Uterus (tissue), 4 donors: ENCODE data around the gene GPR150. TPM values are rescaled to one million over a fixed set of nuclear protein-coding genes. Genes with fewer than 3 reads are reported as not detected.

ENCODE experiments used
- DNase-seq, 2 donors: peaks; one replicate each; pipeline ENCODE4 v3.0.0-alpha.2; 2019 to 2020
- H3K27ac ChIP-seq, 2 donors: fragments of 200-600 bp; sonication (generic); 1 replicate in 1 of 2; 2 replicates in 1 of 2; pipeline ENCODE4 v1.5.1; 2016 to 2018
- H3K27me3 ChIP-seq, 2 donors: fragments of 200-600 bp; sonication (generic); one replicate each; pipeline ENCODE4 v1.5.1; 2018 to 2019; ENCODE audit warnings: control low read depth in 1 of 2
- H3K36me3 ChIP-seq, 2 donors: fragments of 200-600 bp; sonication (generic); one replicate each; pipeline ENCODE4 v1.5.1; 2019; ENCODE audit warnings: control low read depth in 1 of 2
- H3K4me1 ChIP-seq, 2 donors: fragments of 200-600 bp; sonication (generic); one replicate each; pipeline ENCODE4 v1.5.1; 2018 to 2019; ENCODE audit warnings: control low read depth in 1 of 2
- H3K4me3 ChIP-seq, 2 donors: fragments of 200-600 bp; sonication (generic); 1 replicate in 1 of 2; 2 replicates in 1 of 2; pipeline ENCODE4 v1.5.1; 2018 to 2019; ENCODE audit warnings: mild to moderate bottlenecking in 1 of 2
- H3K9me3 ChIP-seq, 2 donors: fragments of 200-600 bp; sonication (generic); one replicate each; pipeline ENCODE4 v1.5.1; 2019; ENCODE audit warnings: control low read depth in 1 of 2
- POLR2A ChIP-seq, 2 donors: fragments of 450-650 bp; IDR thresholded peaks; one replicate each; pipeline ENCODE4 v1.6.1; 2016; ENCODE audit warnings: antibody characterized with exemption in 2 of 2, mild to moderate bottlenecking in 1 of 2, moderate library complexity in 1 of 2
- intact Hi-C: fragments of 100-400 bp; cut with DNase I; formaldehyde crosslinking; loops from one replicate; pipeline ENCODE4 v1.15.1; 2023; ENCODE audit warnings: low total_unique reads
- total RNA-seq, 4 donors: library from RNA; depleted of rRNA in 3 of 4; stranded (reverse); fragments of >200 nt in 3 of 4; gene quantifications; one replicate each; pipeline versions ENCODE4 v1.1.0 to v1.2.4, GENCODE V29; 2014 to 2023
- TF ChIP-seq, protein P1 (sequence below), 4 experiments: fragments of 200-600 bp in 2 of 4; fragments of 450-650 bp in 2 of 4; sonication (generic) in 2 of 4; IDR thresholded peaks; one replicate each; pipeline ENCODE4 v1.5.1; 2016 to 2019; ENCODE audit warnings: antibody characterized with exemption in 4 of 4, mild to moderate bottlenecking in 2 of 4, moderate library complexity in 1 of 4
- donor health status: DM: yes; HTN: yes; CAD: no.

The GPR150 gene
- total RNA-seq, 4 donors from 2014 or later = not detected

DNA sequence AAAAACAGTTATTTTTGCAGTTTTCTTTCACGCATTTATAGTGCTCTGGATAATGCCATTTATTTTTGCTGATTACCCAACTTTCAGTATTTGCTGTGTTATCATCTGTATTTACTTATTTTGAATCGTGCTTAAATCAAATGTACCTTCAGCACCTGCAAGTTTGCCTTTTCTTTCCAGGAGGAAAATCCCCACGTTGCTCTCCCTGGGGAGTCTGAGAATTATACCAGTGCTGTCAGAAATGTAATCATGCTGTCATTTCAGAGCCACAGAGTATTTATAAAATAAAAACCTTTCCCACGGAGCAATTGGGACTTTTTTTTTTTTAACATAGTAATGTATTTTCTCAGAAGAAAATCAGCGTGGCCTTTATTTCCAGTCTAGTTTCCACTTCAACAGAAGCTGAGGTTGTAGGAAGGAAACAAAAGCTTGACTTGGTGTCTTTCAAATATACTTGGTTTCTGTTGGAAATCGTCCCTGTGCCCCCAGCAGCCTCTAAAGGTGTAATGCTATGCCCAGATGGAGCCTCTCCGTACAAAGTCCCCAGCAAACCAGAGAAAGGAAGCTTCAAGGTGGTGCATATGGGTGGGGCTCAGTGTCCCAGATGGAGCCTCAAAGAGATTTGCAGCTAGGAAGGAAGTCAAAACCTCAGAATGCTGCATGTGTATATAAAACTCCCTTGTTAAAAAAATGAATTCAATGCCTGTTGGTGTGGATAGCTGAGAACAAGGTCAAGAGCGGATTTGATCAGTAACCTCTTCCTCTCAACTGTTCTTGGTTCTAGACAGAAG is 2.1 kb downstream of the GPR150 start:
- intact Hi-C loops = no loop called here
- Histone ChIP-seq H3K27ac (no peak overlapping the region), H3K4me1 (peaks cover 0 to 5% of the 10 kb centered on the region in 2 donors), H3K36me3 (no peaks in the 10 kb centered on the region), H3K27me3 (no peaks in the 10 kb centered on the region), H3K9me3 (no peaks in the 10 kb centered on the region), H3K4me3 (no peak overlapping the region)
- DNase-seq = no peak
- no peak for TF ChIP-seq POLR2A (IDR thresholded peaks at IDR 0.05)
- TF ChIP-seq, protein P1, sequence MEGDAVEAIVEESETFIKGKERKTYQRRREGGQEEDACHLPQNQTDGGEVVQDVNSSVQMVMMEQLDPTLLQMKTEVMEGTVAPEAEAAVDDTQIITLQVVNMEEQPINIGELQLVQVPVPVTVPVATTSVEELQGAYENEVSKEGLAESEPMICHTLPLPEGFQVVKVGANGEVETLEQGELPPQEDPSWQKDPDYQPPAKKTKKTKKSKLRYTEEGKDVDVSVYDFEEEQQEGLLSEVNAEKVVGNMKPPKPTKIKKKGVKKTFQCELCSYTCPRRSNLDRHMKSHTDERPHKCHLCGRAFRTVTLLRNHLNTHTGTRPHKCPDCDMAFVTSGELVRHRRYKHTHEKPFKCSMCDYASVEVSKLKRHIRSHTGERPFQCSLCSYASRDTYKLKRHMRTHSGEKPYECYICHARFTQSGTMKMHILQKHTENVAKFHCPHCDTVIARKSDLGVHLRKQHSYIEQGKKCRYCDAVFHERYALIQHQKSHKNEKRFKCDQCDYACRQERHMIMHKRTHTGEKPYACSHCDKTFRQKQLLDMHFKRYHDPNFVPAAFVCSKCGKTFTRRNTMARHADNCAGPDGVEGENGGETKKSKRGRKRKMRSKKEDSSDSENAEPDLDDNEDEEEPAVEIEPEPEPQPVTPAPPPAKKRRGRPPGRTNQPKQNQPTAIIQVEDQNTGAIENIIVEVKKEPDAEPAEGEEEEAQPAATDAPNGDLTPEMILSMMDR (IDR thresholded peaks at IDR 0.05) = no peak

DNA sequence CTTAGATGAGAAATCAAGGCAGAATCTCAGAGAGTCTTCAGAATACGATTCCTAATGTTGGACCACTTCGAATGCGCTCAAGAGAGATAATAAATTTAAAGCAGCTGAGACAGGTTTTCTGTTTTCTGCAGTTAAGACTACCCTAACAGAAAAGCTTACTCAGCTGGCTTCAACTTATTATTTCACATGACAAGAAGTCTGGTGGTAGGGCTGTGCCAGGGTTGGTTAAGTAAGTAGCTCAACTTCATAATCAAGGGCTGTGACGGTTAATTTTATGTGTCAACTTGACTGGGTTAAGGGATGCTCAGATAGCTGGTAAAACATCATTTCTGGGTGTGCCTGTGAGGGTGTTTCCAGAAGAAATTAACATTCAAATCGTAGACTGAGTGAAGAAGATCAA is 3.8 kb downstream of the GPR150 start:
- no peak overlapping the region for H3K4me3 ChIP-seq
- intact Hi-C loops = no loop called here
- no peaks in the 10 kb centered on the region for H3K36me3 ChIP-seq

DNA sequence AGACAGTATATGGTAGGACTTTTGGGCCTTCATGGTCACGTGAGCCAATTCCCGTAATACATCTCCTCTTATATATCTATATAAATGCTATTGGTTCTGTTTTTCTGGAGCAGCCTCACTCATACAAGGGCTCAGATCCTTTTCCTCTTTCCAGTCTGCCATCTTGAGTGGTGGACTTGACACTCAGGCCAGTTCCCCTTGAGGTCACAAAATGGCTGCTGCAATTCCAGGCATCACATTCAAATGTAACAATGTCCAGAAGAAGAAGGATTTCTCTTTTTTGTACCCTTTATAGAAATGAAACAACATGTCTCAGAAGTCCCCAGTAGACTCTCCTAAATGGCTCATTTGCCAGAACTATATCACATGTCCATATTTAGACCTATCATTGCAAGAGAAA is 4.5 kb downstream of the GPR150 start:
- no peaks in the 10 kb centered on the region for H3K9me3 ChIP-seq
- H3K4me1 ChIP-seq = peaks cover 0 to 5% of the 10 kb centered on the region in 2 donors
- intact Hi-C loops = no loop called here
- no peak overlapping the region for H3K27ac ChIP-seq
- H3K4me3 ChIP-seq = no peak overlapping the region
- no peak for DNase-seq
- TF ChIP-seq, protein P1 (IDR thresholded peaks at IDR 0.05) = no peak
- TF ChIP-seq POLR2A (IDR thresholded peaks at IDR 0.05) = no peak
- no peaks in the 10 kb centered on the region for H3K36me3 ChIP-seq
- no peaks in the 10 kb centered on the region for H3K27me3 ChIP-seq

More for the DNA sequence above, 3.8 kb downstream of the GPR150 start:
- TF ChIP-seq POLR2A (IDR thresholded peaks at IDR 0.05) = no peak
- TF ChIP-seq, protein P1 (IDR thresholded peaks at IDR 0.05) = no peak
- no peak for DNase-seq
- Histone ChIP-seq H3K27me3 (no peaks in the 10 kb centered on the region), H3K27ac (no peak overlapping the region), H3K4me1 (peaks cover 0 to 5% of the 10 kb centered on the region in 2 donors), H3K9me3 (no peaks in the 10 kb centered on the region)

DNA sequence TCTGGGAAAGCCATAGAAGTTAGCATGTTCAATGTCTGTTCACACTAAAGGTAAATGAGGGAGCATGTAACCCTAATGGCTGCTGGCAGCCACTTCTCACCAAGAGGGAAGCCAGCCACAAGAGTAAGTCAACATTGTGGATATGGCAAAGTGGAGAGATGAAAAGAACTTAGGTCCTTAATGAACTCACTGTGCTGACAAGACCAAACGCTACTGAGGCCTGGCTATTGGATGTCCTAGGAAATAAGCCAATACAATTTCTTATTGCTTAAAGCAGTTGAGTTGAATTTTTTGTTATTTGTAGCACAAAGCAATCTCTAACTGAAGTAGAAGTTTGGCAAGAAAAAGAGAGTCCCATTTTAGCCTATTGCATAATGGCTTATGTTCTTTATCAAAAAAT is 6.8 kb downstream of the GPR150 start:
- intact Hi-C loops = no loop called here
- no peaks in the 10 kb centered on the region for H3K36me3 ChIP-seq
- no peak for DNase-seq
- H3K4me3 ChIP-seq = no peak overlapping the region
- H3K27me3 ChIP-seq = no peaks in the 10 kb centered on the region
- no peaks in the 10 kb centered on the region for H3K9me3 ChIP-seq
- no peaks in the 10 kb centered on the region for H3K4me1 ChIP-seq
- TF ChIP-seq, protein P1 (IDR thresholded peaks at IDR 0.05) = no peak
- TF ChIP-seq POLR2A (IDR thresholded peaks at IDR 0.05) = no peak
- H3K27ac ChIP-seq = no peak overlapping the region

DNA sequence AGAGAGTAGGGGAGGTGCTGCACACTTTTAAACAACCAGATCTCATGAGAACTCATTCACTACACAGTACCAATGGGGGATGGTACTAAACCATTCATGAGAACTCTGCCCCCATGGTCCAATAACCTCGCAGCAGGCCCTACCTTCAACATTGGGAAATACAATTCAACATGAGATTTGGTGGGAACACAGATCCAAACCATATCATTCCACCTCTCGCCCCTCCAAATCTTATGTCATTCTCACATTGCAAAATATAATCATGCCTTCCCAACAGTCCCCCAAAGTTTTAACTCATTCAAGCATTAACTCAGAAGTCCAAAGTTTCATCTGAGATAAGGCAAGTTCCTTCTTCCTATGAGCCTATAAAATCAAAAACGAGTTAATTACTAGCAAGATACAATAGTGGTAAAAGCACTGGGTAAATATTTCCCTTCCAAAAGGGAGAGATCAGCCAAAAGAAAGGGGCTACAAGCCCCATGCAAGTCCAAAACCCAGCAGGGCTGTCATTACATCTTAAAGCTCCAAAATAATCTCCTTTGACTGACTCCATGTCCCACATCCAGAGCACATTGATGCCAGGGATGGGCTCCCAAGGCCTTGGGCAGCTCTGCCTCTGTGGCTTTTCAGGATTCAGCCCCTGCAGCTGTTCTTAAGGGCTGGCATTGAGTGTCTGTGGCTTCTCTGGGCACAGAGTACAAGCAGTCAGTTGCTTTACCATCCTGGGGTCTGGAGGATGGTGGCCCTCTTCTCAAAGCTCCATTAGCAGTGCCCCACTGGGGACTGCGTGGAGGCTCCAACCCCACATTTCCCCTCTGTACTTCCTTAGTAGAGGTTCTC is 8.3 kb downstream of the GPR150 start:
- intact Hi-C loops = no loop called here
- no peaks in the 10 kb centered on the region for H3K36me3 ChIP-seq
- no peaks in the 10 kb centered on the region for H3K9me3 ChIP-seq
- H3K4me1 ChIP-seq = no peaks in the 10 kb centered on the region
- no peak for DNase-seq
- H3K4me3 ChIP-seq = no peak overlapping the region
- H3K27ac ChIP-seq = no peak overlapping the region
- H3K27me3 ChIP-seq = no peaks in the 10 kb centered on the region
- TF ChIP-seq, protein P1 (IDR thresholded peaks at IDR 0.05) = no peak
- TF ChIP-seq POLR2A (IDR thresholded peaks at IDR 0.05) = no peak
